GM06990 (cell line): ENCODE results near the gene ZACN.
"Not testable (repeated sequence)": the region's sequence is repeated elsewhere in the genome, so short reads cannot be mapped to it uniquely, and the experiment has no call there.

Experiments
- DNase-seq: peaks from one replicate; pipeline ENCODE4 v3.0.0-alpha.2; 2011; ENCODE audit not compliant: insufficient read length; ENCODE audit errors: extremely low read depth
- H3K27me3 ChIP-seq: replicated peaks from 2 replicates; pipeline ENCODE4 v1.6.0; 2011; ENCODE audit warnings: low read length; ENCODE audit not compliant: control insufficient read depth, insufficient read depth
- H3K36me3 ChIP-seq: 2 replicates; pipeline ENCODE4 v1.5.1; 2011; ENCODE audit warnings: low read length; ENCODE audit not compliant: control insufficient read depth, insufficient read depth
- H3K4me3 ChIP-seq: replicated peaks from 2 replicates; pipeline ENCODE4 v1.5.1; 2011; ENCODE audit warnings: low read depth, mild to moderate bottlenecking, control low read depth, low read length
- TF ChIP-seq, protein P1 (sequence below): IDR thresholded peaks from 2 replicates; pipeline ENCODE4 v1.5.1; 2011; ENCODE audit warnings: low read length, control low read depth, mild to moderate bottlenecking, inconsistent platforms; ENCODE audit not compliant: insufficient read depth, poor library complexity, severe bottlenecking

The ZACN gene

DNA sequence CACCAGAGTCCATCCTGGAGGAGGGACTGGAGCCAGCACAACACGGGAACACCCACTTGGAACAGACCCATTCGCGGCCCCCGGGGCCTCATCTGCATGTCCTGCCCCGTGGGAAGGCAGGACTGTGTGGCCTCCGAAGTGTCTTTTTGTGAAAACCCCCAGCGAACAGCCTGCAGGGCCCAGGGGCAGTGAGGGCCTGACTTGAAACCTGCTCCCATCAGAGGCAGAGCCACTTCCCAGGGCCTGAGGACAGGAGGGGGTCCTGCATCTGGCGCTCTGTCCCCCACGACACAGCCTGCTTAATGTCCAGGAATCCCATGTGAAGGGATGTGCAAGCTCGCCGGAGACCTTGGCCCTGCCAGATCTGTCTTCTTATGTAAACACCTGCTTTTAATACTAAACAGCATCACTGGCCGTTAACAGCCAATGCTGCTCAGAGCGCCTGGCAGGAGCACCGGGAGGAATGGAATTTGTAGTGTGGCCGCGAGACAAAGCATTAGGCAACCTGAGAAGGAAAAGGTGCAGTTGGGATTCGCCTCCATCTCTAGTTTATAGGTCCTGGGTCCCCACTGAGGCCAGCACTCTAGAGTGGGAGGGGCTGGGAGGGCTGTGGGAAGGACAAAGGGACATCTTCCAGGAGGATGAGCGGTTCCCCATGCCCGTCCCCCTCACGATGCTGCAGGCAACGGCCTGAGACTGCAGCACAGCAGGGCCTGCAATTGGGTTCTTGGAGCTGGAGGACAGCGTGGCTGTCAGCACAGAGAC is 42.3 kb upstream of the ZACN start:
- TF ChIP-seq, protein P1, sequence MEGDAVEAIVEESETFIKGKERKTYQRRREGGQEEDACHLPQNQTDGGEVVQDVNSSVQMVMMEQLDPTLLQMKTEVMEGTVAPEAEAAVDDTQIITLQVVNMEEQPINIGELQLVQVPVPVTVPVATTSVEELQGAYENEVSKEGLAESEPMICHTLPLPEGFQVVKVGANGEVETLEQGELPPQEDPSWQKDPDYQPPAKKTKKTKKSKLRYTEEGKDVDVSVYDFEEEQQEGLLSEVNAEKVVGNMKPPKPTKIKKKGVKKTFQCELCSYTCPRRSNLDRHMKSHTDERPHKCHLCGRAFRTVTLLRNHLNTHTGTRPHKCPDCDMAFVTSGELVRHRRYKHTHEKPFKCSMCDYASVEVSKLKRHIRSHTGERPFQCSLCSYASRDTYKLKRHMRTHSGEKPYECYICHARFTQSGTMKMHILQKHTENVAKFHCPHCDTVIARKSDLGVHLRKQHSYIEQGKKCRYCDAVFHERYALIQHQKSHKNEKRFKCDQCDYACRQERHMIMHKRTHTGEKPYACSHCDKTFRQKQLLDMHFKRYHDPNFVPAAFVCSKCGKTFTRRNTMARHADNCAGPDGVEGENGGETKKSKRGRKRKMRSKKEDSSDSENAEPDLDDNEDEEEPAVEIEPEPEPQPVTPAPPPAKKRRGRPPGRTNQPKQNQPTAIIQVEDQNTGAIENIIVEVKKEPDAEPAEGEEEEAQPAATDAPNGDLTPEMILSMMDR = no peak
- Histone ChIP-seq H3K4me3 (no peak overlapping the region), H3K36me3 (peaks cover 19% of the 10 kb centered on the region), H3K27me3 (no peaks in the 10 kb centered on the region)
- DNase-seq = no peak

DNA sequence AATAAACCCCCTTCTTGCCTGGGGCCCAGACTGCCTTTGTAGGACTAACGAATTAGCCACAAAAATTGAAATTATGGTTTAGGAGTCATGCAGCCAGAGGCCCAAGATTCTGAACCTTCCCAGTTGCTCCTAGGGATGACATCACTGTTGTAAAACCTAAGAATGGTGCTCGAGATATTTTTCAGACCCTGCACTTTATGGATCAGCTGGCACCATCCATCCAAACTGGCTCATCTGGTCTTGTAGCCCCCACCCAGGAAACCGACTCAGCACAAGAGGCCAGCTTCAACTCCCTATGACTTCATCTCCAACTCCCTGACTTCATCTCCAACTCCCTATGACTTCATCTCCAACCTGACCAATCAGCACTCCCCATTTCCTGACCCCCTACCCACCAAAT is 40.9 kb upstream of the ZACN start:
- TF ChIP-seq, protein P1 = no peak
- DNase-seq = no peak
- H3K36me3 ChIP-seq = peaks cover 27% of the 10 kb centered on the region
- no peak overlapping the region for H3K4me3 ChIP-seq
- no peaks in the 10 kb centered on the region for H3K27me3 ChIP-seq

DNA sequence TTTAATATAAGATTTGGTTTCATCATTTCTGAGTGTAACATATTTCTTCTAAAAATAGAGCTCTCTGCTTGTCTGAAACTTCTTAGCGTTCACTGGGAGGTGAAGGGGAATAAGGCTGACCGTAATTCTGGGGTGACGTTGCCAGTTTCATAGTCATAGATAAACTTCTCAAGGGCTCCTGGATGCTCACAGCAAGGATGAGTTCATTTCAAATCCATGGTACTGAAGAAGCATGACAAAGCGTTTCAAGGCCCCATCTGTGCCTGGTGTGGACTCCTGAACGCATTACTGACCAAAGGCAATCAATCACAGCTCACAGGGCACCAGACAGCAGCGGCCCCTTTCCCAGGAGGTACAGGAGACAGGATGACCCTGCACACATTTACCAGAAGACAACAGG is 39.9 kb upstream of the ZACN start:
- Histone ChIP-seq H3K27me3 (no peaks in the 10 kb centered on the region), H3K4me3 (no peak overlapping the region), H3K36me3 (peaks cover 36% of the 10 kb centered on the region)
- DNase-seq = no peak
- TF ChIP-seq, protein P1 = no peak

DNA sequence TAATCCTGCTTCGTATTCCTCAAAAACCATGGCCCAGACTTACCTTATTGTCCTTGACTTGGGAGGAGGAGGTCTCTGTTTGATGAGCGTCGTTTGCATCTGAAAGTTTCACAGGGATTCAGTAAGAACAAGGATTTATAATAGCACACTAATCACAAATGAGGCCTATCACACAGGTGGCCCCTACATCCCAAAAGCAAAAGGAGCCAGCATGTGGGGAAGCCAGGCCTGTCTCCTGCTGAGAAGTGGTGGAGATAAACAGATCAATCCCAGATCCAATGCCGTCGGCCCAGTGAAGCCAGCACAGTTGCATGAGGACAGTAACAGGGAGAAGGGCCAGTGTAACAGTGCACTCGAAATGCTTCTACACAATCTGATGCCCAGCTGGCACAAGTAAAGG is 38.6 kb upstream of the ZACN start:
- H3K4me3 ChIP-seq = no peak overlapping the region
- no peak for DNase-seq
- H3K27me3 ChIP-seq = no peaks in the 10 kb centered on the region
- TF ChIP-seq, protein P1 = no peak
- peaks cover 41% of the 10 kb centered on the region for H3K36me3 ChIP-seq

DNA sequence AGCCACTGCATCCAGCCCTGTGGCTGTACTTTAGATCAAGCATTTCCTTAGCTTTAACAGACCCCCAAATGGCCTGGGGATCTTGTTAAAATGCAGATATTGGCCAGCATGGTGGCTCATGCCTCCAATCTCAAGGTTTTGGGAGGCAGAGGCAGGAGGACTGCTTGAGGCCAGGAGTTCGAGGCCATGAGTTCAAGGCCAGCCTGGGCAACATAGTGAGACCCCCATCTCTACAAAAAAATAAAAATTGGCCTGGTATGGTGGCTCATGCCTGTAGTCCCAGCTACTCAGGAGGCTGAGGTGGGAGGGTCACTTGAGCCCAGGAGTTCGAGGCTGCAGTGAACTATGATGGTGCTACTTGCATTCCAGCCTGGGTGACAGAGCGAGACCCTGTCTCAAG is 36.1 kb upstream of the ZACN start:
- not testable (repeated sequence) for H3K27me3 ChIP-seq, H3K4me3 ChIP-seq, DNase-seq
- peaks cover 50% of the 10 kb centered on the region for H3K36me3 ChIP-seq

DNA sequence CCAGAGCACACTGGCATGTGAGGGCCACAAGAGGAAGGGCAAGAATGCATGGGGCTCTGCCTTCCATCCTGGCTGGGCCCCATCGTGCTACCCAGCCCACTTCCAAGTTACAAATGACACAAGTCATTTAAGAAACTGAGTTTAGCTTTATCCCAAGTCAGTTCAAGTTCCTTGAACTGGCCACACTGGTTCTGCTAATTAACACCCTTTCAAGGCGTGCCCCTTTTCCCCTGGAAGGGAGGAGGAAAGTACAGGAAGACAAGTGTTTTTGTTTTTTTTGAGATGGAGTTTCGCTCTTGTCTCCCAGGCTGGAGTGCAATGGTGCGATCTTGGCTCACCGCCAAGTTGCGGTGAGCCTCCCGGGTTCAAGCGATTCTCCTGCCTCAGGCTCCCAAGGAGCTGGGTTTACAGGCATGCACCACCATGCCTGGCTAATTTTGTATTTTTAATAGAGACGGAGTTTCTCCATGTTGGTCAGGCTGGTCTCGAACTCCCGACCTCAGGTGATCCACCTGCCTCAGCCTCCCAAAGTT is 34.4 kb upstream of the ZACN start:
- not testable (repeated sequence) for DNase-seq, H3K4me3 ChIP-seq, H3K27me3 ChIP-seq
- peaks cover 54% of the 10 kb centered on the region for H3K36me3 ChIP-seq
